ENCODE results near the gene TNFRSF9.

Gene TNFRSF9

GRCh38 chr1:7962014-7962335 lies 21.3 kb upstream of the TNFRSF9 start:
- Histone ChIP-seq H3K36me3 (ENCODE audit: insufficient read depth, low read length) (peaks cover 42% of the 10 kb centered on the region), H4K20me1 (ENCODE audit: insufficient read depth, low read length) (no peaks in the 10 kb centered on the region), H3K4me3 (ENCODE audit: low read depth, low read length, poor library complexity, severe bottlenecking) (peak overlapping the region; percentile 99), H3K27me3 (ENCODE audit: insufficient read depth, low read length) (no peaks in the 10 kb centered on the region), H3K27ac (ENCODE audit: low read depth, low read length, poor library complexity, severe bottlenecking) (peak overlapping the region; percentile 60), H3K4me1 (ENCODE audit: insufficient read depth, low read length, severe bottlenecking) (peaks cover 28% of the 10 kb centered on the region), H3K79me2 (ENCODE audit: insufficient read depth, low read length) (peaks cover 18% of the 10 kb centered on the region), H3K9me3 (ENCODE audit: low read length) (no peaks in the 10 kb centered on the region), H2AFZ (ENCODE audit: low read length) (no peak overlapping the region), H3K4me2 (ENCODE audit: low read length) (peak overlapping the region; percentile 85), H3F3A (ENCODE audit: insufficient read depth, low read length) (no peaks in the 10 kb centered on the region), H3K9ac (ENCODE audit: low read length) (peak overlapping the region; percentile 91), H3K9me2 (ENCODE audit: low read depth, low read length) (no peaks in the 10 kb centered on the region)
- TF ChIP-seq CTCF (IDR thresholded peaks at IDR 0.05; ENCODE audit: low read length) (no peak), EZH2 (IDR thresholded peaks at IDR 0.05; ENCODE audit: borderline replicate concordance, low read length) (no peak)

GRCh38 chr1:7961216-7962013 lies 20.8 kb upstream of the TNFRSF9 start, which contains the start of gene PARK7:
Gene PARK7 (plus strand): TSS chr1:7961711. CDS start chr1:7962786, 1,075 bp downstream.
- Histone ChIP-seq H4K20me1 (ENCODE audit: insufficient read depth, low read length) (no peaks in the 10 kb centered on the region), H3K27ac (ENCODE audit: low read depth, low read length, poor library complexity, severe bottlenecking) (peak within 1 kb of the TSS; percentile 73), H2AFZ (ENCODE audit: low read length) (0 out of 2 replicates have a peak within 1 kb of the TSS, but pooled peaks have one; percentile 81), H3K9me3 (ENCODE audit: low read length) (no peaks in the 10 kb centered on the region), H3K9ac (ENCODE audit: low read length) (peak within 1 kb of the TSS; percentile 99), H3K9me2 (ENCODE audit: low read depth, low read length) (no peaks in the 10 kb centered on the region), H3K4me1 (ENCODE audit: insufficient read depth, low read length, severe bottlenecking) (peaks cover 23% of the 10 kb centered on the region), H3K79me2 (ENCODE audit: insufficient read depth, low read length) (peaks cover 18% of the 10 kb centered on the region), H3K4me2 (ENCODE audit: low read length) (peak within 1 kb of the TSS; percentile 99), H3K36me3 (ENCODE audit: insufficient read depth, low read length) (peaks cover 37% of the 10 kb centered on the region), H3K4me3 (ENCODE audit: low read depth, low read length, poor library complexity, severe bottlenecking) (peak within 1 kb of the TSS; percentile 99), H3F3A (ENCODE audit: insufficient read depth, low read length) (no peaks in the 10 kb centered on the region), H3K27me3 (ENCODE audit: insufficient read depth, low read length) (no peaks in the 10 kb centered on the region)
- TF ChIP-seq CTCF (IDR thresholded peaks at IDR 0.05; ENCODE audit: low read length) (peak; percentile 32), EZH2 (IDR thresholded peaks at IDR 0.05; ENCODE audit: borderline replicate concordance, low read length) (no peak)

GRCh38 chr1:7960867-7961215 lies 20.2 kb upstream of the TNFRSF9 start:
- Histone ChIP-seq H3F3A (ENCODE audit: insufficient read depth, low read length) (no peaks in the 10 kb centered on the region), H3K4me2 (ENCODE audit: low read length) (peak overlapping the region; percentile 99), H4K20me1 (ENCODE audit: insufficient read depth, low read length) (no peaks in the 10 kb centered on the region), H3K9ac (ENCODE audit: low read length) (peak overlapping the region; percentile 99), H3K36me3 (ENCODE audit: insufficient read depth, low read length) (peaks cover 31% of the 10 kb centered on the region), H3K27me3 (ENCODE audit: insufficient read depth, low read length) (no peaks in the 10 kb centered on the region), H3K79me2 (ENCODE audit: insufficient read depth, low read length) (peaks cover 18% of the 10 kb centered on the region), H3K9me2 (ENCODE audit: low read depth, low read length) (no peaks in the 10 kb centered on the region), H3K4me1 (ENCODE audit: insufficient read depth, low read length, severe bottlenecking) (peaks cover 22% of the 10 kb centered on the region), H3K27ac (ENCODE audit: low read depth, low read length, poor library complexity, severe bottlenecking) (peak overlapping the region; percentile 73), H3K4me3 (ENCODE audit: low read depth, low read length, poor library complexity, severe bottlenecking) (peak overlapping the region; percentile 99), H3K9me3 (ENCODE audit: low read length) (no peaks in the 10 kb centered on the region), H2AFZ (ENCODE audit: low read length) (0 out of 2 replicates have a peak overlapping the region, but pooled peaks have one; percentile 81)
- TF ChIP-seq CTCF (IDR thresholded peaks at IDR 0.05; ENCODE audit: low read length) (no peak), EZH2 (IDR thresholded peaks at IDR 0.05; ENCODE audit: borderline replicate concordance, low read length) (no peak)
